Middle frontal gyrus (tissue), 1 donor: ENCODE measurements around the gene EFCAB6.

Experiments
- DNase-seq: peaks from one replicate; pipeline ENCODE4 v3.0.0-alpha.2; 2015; ENCODE audit warnings: low spot score; ENCODE audit errors: extremely low spot score

The EFCAB6 gene

GRCh38 chr22:43554694-43555365, 257.3 kb downstream of the EFCAB6 start:
- DNase-seq: no peak

- no peak for DNase-seq
These were observed 257.9 kb downstream of the EFCAB6 start for GRCh38 chr22:43554259-43554636.

- DNase-seq: no peak
These were observed 258.4 kb downstream of the EFCAB6 start for GRCh38 chr22:43553451-43554258.

- DNase-seq: no peak
These were observed 261.4 kb downstream of the EFCAB6 start for GRCh38 chr22:43550672-43551071.

GRCh38 chr22:43550024-43550620, 262.0 kb downstream of the EFCAB6 start:
- DNase-seq: no peak

- no peak for DNase-seq
These were observed 265.9 kb downstream of the EFCAB6 start for GRCh38 chr22:43546186-43546585.

- no peak for DNase-seq
These were observed 267.8 kb downstream of the EFCAB6 start for GRCh38 chr22:43544289-43544673.

- DNase-seq: no peak
These were observed 268.4 kb downstream of the EFCAB6 start for GRCh38 chr22:43543522-43544288.

GRCh38 chr22:43542681-43543521, 269.2 kb downstream of the EFCAB6 start:
- DNase-seq: no peak

GRCh38 chr22:43541462-43542407, 270.4 kb downstream of the EFCAB6 start:
- DNase-seq: no peak

- DNase-seq: no peak
These were observed 271.1 kb downstream of the EFCAB6 start for GRCh38 chr22:43541022-43541421.

GRCh38 chr22:43540529-43540923, 271.6 kb downstream of the EFCAB6 start:
- no peak for DNase-seq

GRCh38 chr22:43539572-43540528, 272.3 kb downstream of the EFCAB6 start:
- no peak for DNase-seq

- no peak for DNase-seq
These were observed 275.0 kb downstream of the EFCAB6 start for GRCh38 chr22:43537019-43537585.

- no peak for DNase-seq
These were observed 276.4 kb downstream of the EFCAB6 start for GRCh38 chr22:43535741-43536140.

- no peak for DNase-seq
These were observed 276.8 kb downstream of the EFCAB6 start for GRCh38 chr22:43535336-43535735.

- no peak for DNase-seq
These were observed 277.2 kb downstream of the EFCAB6 start for GRCh38 chr22:43534916-43535315.
